ENCODE measurements around the gene BBLN.

The BBLN gene

GRCh38 chr9:128168731-128169308, 8.8 kb downstream of the BBLN start:
- DNase-seq (ENCODE audit: extremely low read depth, low read depth) = no peak
- H3K4me3 ChIP-seq (replicated peaks; ENCODE audit: low read depth, low read length) = no peak overlapping the region
- no peak for TF ChIP-seq CTCF (IDR thresholded peaks at IDR 0.05; ENCODE audit: low read depth, low read length, missing control alignments)

- DNase-seq (ENCODE audit: extremely low read depth, low read depth) = no peak
- H3K4me3 ChIP-seq (replicated peaks; ENCODE audit: low read depth, low read length) = no peak overlapping the region
- no peak for TF ChIP-seq CTCF (IDR thresholded peaks at IDR 0.05; ENCODE audit: low read depth, low read length, missing control alignments)
These were observed 9.4 kb downstream of the BBLN start for GRCh38 chr9:128169492-128169891.

- no peak for TF ChIP-seq CTCF (IDR thresholded peaks at IDR 0.05; ENCODE audit: low read depth, low read length, missing control alignments)
- no peak for DNase-seq (ENCODE audit: extremely low read depth, low read depth)
- H3K4me3 ChIP-seq (replicated peaks; ENCODE audit: low read depth, low read length) = no peak overlapping the region
These were observed 9.9 kb downstream of the BBLN start for GRCh38 chr9:128169925-128170324.

GRCh38 chr9:128174062-128174461, 14.0 kb downstream of the BBLN start:
- no peak for DNase-seq (ENCODE audit: extremely low read depth, low read depth)
- TF ChIP-seq CTCF (IDR thresholded peaks at IDR 0.05; ENCODE audit: low read depth, low read length, missing control alignments) = no peak
- H3K4me3 ChIP-seq (replicated peaks; ENCODE audit: low read depth, low read length) = no peak overlapping the region

- TF ChIP-seq CTCF (IDR thresholded peaks at IDR 0.05; ENCODE audit: low read depth, low read length, missing control alignments) = no peak
These were observed 15.1 kb downstream of the BBLN start for GRCh38 chr9:128175102-128175563.

GRCh38 chr9:128175726-128176125, 15.7 kb downstream of the BBLN start:
- TF ChIP-seq CTCF (IDR thresholded peaks at IDR 0.05; ENCODE audit: low read depth, low read length, missing control alignments) = no peak
- H3K4me3 ChIP-seq (replicated peaks; ENCODE audit: low read depth, low read length) = no peak overlapping the region
- DNase-seq (ENCODE audit: extremely low read depth, low read depth) = no peak

More at GRCh38 chr9:128175102-128175563, 15.1 kb downstream of the BBLN start:
- no peak for DNase-seq (ENCODE audit: extremely low read depth, low read depth)
- H3K4me3 ChIP-seq (replicated peaks; ENCODE audit: low read depth, low read length) = no peak overlapping the region
